C1 segment of cervical spinal cord (tissue), 14 donors: ENCODE data around the gene SLC10A6.
A peak's percentile ranks its signal among the peaks of the same experiment; 100 is the strongest.

Experiments used
- DNase-seq, 14 donors: peaks; one replicate each; lab custom pipeline; 2025; lab: John Stamatoyannopoulos, UW

The SLC10A6 gene

DNA sequence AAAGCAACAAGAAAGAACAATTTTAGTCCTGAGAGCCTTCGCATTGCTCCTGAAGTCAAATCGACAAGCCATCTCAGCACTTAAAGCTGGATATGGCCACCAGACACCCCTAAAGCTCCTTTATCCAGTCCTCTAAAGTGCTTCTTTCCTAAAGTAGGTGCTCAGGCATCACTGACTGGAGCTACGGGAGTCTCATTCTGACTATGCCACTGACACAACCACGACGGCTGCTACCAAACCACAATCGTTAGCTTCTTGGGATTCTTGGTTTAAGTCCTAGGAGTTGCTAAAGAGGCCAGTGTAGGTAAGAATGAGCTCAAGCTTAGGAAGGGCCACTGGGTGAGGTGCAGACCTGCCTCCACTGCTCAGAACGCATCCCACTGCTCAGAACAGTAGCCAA lies 1.0 kb downstream of the SLC10A6 start:
- no peak for DNase-seq

DNA sequence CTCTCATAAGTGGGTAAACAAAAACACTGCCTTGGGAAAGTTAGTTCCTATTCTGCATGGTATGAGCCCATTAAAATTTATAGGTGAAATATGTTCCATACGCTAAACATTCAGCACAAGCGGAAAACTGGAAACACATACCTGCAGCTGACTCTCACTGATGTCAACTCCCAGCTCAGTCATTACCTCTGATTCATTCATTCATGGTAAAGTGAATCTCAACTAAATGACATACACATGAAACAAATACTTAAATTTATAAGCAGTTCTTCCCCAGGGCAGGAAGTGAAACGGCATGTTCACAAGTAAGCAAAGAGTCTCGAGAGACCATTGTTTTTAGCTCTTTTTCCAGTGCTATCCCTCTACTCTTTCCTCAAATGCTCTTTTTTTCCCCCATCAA lies 1.6 kb downstream of the SLC10A6 start:
- DNase-seq, result no peak

DNA sequence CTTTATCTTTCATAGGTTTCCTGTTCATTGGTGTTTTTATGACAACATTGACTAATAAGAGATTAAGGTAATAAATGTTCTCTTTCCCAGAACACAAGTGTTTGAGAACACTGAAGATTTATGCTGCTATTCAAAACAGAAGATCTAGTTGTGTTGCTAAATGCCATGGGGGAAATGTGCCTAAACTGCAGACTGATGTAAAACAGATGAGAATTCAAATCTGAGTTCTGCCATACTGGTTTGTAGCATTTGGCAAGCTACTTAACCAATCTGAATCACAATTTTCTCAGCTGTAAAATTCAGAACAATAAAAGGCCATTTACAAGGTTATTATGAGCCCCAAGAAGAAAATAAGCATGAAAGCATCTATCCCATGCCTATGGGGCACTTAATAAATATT lies 2.3 kb downstream of the SLC10A6 start:
- DNase-seq, result no peak

DNA sequence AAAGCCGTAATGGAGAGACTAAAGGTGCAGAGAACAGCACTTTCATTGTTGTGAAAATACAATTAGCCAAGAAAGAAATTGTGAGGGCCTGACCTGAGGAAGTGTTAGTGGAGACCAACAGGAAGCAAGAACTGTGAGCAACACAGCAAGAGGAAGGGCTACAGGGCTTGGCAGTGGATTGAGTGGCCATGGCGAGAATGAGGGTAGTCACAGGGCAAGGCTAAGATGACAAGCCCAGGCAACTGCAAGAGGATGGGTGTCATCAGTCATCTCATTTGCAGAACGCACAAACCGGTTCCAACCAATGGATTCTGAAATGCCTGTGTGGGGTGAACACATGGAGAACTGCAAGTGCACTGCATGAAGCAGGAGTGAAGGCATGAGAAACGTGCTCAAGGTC lies 3.6 kb downstream of the SLC10A6 start:
- no peak for DNase-seq

DNA sequence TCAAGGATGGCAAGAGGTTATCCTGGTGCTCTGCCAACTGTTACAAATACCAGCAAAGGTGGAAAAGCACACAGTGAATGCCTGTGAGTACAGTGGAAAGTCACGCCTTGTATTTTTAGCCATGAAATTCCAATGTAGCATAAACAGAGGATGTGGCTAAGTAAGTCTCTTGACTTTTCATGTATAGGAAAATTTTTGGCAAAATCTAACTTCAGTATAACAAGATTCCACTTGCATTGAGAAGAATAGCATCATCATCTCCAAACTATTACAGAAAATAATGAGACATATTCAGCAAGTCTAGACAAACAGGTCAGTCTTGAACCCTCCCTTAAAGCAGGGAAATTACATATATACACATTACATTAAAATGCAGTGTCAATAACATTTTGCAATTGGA lies 7.9 kb downstream of the SLC10A6 start:
- no peak for DNase-seq

DNA sequence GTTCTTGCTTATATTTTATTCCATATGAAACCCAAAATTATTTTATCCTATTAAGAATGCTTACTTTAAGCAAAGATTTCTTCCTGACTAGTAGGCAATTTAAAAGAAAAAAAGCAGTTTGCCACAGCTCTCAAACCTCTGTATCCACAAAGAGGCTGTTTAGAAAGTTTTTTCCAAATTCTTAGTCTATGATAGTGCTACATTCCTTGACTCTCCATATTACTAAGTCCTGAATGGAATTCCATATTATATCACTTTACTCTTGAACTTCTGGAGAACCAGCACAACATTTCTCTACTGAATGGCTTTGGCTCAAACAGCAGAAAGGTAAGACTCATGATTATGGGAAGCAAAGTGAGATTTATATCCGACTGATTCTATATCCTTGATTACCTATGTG lies 8.3 kb downstream of the SLC10A6 start:
- no peak for DNase-seq

DNA sequence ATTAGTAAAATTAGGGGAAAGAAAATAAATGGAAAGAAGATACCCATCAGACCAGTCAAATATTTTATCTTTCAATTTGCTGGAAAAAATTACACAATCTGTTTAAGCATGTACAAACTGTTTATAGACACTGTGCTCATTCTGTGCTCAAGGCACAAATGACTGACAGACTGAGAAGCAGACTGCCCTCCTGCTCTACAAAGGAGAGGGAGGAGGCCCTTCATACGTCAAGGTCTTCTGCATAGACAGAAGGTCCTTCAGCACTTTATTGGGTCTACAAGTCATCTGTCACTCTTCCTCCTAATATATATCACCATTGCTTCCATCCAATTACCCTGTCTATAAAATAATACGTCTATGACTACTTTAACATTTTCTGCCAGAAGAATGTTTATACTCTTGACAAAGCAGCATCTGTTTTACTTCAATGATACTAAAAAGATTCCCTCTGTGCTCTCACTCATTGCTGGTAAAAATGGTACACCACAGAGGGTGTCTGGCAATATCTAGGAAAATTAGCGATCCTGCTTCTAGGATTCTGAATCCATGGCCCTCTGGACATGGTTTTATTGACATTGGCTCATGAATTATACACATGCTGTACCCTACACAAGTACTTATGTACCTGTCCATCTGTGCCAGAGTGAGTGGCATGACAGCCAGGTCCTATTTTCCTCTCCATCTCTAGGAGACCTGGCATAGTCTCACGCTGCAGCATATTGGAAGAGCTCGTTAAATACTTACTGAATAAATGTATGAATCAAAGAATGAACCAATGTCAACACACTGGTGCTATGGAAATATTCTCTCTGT lies 11.3 kb downstream of the SLC10A6 start:
- DNase-seq, result no peak

DNA sequence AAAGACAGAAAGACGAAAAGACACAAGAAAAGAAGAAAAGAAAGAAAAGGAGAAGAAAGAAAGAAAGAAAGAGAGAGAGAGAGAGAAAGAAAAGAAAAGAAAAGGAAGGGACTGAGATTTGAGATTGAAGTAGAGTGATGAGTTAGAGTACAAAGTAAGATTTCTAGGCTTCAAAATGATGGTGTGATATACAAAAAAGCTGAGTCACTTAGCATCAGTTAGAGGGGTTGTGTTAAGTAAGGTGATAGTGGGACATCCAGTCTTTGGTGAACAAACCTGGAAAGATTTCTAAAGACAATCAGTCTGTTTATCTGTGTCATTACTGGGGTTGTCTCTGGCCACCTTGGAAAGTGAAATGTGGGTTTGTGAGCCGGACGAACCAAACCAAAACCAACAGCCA lies 13.5 kb downstream of the SLC10A6 start:
- no peak for DNase-seq

DNA sequence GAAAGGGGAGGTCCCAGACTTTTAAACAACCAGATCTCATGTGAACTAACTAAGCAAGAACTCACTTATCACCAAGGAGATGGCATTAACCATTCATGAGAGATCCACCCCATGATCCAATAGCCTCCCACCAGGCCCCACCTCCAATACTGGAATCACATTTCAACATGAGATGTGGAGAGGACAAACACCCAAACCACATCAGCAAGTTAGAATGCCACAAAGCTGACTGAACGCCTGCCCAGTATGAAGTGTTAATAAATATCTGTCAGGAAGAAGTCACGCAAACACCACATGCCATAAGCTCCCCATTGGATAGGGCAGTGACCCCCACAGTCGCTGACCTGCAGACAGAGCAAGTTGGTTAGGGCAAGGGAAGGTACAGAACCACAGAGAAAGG lies 14.3 kb downstream of the SLC10A6 start:
- no peak for DNase-seq

DNA sequence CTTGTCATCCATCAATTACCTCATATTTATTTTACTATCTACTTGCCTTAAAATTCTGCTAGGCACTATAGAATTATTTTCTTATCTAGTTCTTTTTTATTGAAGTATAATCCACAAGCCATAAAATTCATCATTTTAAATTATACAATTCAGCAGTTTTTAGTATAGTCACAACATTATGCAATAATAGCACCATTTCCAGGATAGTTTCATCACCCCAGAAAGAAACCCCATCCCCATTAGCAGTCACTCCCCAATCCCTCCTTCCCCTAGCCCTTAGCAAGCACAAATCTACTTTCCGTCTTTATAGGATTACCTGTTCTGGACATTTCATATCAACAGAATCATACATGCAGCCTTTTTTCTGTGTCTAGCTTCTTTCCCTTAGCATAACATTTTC lies 15.6 kb downstream of the SLC10A6 start:
- DNase-seq, result no peak

DNA sequence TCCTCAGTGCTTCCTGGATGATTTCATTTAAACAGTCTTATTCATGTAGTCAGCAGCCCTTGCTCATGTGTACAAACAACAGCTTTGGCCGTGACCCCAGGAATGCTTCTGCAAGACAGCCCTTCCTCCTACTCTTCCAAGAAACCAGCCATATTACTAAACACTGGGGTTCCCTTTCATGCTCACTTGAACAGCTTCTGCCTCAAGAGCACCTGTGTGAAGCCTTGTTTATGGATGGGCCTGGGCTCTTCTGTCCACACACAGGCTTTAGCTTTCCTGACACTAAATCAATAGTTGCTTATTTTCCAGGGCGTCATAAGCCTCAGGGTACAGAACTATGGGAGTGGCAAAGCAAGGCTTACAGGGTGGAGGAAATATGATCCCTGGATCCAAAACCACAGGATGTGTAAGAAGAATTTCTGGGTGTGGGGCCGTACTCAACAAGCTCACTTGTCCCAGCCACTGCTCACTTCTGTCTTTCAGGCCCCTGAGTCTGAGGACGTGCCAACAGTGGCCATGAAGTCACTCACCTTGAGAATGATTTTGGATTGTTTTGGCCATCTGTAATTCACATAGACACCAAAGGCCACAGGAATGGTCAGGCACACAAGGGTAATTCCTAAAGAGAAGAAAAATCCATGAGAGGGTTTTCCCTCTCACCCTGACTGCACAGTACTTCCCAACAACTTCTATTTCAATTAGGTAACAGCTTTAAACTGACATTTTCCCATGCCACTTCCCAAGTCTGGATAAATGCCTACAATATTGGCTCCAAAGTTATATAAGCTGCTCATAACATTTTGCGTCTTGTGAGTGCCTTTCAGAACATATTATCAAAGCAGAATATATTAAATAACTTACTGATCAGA lies 17.7 kb downstream of the SLC10A6 start:
- no peak for DNase-seq

DNA sequence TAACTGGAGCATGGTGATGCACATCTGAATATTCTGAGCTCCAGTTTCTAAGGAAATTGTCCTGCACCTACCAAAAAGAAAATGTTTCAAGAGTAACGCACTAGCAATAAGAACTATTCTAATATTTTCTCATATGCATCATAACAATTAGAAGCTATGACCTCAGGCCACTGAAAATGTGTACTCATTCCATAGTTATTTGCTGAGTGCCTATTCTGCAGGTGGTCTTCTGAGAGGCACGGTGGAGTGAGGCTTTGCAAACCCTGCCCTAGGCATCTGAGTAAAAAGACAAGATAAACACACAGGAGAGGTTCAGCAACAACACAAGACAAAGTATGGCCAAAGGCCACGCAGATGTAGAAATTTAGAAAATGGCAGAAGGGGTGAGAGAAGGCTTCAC lies 23.7 kb downstream of the SLC10A6 start:
- DNase-seq, result no peak

DNA sequence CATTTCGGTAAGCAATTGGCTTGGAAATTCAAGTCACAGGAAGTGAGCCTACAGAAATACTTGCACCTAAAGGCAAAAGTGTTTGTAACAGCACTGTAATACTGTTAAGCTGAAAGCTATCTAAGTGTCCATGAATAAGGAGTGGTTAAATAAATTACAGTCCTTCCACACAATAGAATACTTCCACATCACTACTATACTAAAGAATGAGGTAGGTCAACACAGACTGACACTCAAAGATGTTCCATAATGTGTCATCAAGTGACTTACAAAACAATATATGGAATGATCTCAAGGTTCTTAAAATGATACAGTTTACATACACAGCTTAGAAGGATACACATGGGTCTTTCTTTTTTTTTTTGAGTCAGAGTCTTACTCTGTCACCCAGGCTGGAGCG lies 27.0 kb downstream of the SLC10A6 start:
- no peak for DNase-seq

DNA sequence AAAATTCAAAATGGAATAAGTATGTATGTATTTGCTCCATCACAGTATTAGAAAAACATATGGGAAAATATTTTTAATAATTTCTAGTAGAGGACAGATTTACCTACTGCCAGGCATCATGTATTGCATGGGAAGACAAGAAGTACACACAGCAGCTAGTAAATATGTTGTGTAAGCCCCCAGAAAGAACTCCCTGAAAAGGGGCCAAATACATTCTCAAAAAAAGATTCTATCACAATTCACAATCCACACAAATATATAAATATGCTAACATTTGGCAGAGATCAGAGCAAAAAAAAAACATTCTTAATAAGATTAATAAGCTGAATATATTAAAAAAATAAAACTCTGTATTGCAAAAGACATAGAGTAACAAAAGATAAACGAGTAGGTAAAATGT lies 28.0 kb downstream of the SLC10A6 start:
- DNase-seq, result no peak

DNA sequence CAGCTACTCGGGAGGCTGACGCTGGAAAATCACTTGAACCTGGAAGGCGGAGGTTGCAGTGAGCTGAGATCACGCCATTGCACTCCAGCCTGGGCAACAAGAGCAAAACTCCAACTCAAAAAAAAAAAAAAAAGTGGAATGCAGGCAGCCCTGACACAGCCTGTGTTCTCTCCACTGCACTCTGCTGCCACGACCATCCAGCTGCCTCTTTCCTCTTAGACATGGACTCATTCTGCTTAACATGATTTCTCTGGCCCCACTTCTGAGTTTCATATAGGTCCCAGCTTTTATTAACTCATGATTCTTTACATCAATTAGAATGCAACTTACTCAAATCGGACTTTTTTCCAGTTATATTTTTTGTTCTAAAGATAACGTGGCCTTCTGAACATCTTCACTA lies 29.6 kb downstream of the SLC10A6 start:
- no peak for DNase-seq

DNA sequence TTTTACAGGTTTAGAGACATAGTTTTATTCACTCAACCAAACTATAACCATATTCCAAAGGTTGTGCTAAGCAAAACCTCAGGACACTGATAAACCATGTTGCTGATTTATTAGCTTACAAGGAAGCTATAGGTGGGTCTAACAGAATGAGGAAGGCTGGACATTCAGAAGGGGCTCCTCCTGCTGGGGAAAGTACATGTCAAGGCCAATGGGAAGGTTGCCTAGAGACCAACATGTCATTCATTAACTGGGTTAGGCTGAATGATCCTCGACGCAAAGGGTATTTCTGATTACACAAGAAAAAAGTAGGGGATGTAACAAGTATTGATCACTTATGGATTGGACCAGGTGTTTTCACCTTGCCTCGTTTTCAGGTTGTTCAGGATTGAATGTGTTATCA lies 30.3 kb downstream of the SLC10A6 start:
- DNase-seq, result no peak

DNA sequence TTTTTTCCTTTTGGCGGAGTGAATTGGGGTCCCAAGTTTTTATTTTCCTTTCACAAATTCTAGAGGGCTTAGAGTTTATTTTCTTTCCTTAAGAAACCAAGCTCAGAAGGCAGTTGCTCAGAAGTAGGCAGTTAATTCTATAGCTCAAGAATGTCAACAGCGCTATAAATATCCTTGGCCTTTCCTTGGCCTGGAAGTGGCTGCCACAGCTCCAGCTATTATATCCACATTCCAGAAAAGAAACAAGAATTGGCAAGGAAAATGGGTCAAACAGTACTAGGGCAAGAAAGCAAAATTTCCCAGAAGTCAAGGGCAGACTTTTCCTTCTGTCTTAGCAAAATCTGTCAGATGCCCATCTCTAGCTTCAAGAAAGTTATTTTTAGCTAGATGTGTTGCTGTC lies 31.0 kb downstream of the SLC10A6 start:
- DNase-seq, result no peak

DNA sequence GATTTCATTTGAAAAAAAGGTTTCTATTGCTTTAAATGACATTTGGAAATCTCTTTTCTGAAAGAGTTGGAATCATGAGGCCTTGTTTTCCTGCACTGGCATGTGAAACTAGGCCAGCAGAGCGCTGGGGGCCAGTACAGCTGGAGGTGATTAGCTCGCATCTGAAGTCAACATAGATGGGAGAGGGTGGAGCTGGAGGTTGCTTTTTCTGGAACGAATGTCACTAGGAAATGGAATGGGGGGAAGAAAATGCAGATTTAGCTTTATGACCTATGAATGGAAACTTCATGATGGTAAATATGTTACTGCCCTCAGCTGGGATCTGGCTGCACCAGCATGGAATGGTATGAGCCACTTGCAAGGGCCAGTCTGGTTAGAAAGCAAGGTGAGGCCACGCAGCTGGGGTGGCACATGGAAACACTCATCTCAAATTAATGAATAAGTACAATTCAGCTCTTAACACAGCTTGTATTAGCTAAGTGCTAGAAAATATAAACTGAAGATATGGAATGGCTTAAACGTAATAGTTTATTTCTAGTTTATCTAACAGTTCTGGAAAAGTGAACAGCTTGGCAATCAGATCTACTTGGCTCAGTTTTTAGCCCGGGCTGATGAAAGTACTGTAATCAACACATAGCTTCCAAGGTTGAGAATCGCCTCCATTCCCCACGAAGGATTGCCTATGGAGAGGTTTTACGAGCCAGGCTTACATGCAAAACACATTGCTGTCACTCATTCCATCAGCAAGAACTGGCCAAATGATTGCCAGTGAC lies 32.5 kb downstream of the SLC10A6 start:
- DNase-seq, result peak in 2 of 14 donors; percentile 1

DNA sequence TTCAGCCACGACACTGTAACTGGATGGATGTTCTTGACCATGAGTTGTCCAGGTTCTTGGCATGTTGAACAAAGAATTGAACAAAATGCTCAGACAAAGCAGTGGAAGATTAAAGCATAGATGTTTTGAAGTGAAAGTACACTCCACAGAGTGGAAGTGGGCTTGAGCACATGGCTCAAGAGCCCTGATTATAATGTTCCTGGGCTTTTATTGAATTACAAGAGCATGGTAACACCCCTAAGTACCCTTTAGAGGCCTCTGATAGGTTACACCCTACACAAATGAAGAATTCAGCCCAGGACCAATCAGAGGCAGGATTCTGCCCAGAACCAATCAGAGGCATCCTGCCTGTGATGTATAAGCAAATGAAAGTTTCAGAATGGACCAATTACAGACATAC lies 33.5 kb downstream of the SLC10A6 start:
- DNase-seq, result no peak

DNA sequence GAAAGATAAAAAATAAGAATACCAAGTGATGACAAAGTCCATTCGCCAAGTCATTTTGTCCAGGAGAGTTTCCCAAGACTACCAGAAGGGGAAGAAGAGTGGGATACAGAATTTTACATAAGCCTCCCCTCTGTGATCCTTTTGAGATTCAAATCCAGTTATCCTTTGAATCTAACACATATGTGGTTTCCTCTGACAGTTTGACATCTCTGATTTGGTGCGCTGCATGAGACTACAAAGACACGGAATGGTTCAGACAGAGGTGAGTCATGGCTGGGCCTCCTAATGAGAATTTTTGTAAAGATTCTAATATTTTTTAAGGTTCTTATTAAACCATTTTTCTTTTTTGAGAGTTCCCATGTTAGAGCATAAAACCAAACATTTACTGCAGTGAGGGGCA lies 38.3 kb downstream of the SLC10A6 start:
- no peak for DNase-seq

DNA sequence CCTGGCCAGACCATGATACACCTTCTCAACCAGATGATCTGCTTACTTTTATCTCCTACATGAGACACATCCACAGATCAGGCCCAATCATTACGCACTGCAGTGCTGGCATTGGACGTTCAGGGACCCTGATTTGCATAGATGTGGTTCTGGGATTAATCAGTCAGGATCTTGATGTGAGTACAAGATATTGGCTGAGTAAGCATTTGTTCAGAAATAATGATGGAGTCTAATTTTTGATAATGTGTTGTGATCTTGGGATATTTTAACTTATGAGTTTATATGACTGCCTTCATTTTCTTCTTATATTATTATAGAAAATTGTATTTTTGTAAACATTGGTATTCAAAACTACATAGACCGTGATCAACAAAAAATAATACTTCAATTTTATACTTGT lies 39.4 kb downstream of the SLC10A6 start:
- DNase-seq, result no peak

DNA sequence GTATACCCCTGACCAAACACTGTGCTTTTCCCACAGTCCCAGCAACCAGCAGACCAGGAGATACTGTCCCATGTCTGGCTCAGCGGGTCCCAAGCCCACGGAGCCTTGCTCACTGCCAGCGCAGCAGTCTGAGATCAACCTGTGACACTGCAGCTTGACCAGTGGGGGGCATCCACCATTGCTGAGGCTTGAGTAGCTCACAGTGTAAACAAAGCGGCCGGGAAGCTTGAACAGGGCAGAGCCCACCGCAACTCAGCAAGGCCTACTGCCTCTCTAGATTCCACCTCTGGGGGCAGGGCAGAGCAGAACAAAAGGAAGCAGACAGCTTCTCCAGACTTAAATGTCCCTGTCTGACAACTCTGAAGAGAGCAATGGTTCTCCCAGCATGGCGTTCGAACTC lies 58.1 kb downstream of the SLC10A6 start:
- no peak for DNase-seq
